GM12875 (cell line): ENCODE data around the gene WNK1.

Experiments used
- H3K4me3 ChIP-seq: one replicate; pipeline ENCODE4 v1.5.1; 2011; ENCODE audit warnings: low read depth, low read length, control low read depth
- CTCF ChIP-seq: IDR thresholded peaks from 2 replicates; pipeline ENCODE4 v1.5.1; 2011; ENCODE audit warnings: low read depth, mild to moderate bottlenecking, control low read depth, inconsistent platforms, low read length, moderate library complexity, borderline replicate concordance; ENCODE audit not compliant: insufficient read depth

The WNK1 gene

GRCh38 chr12:728781-729180 is 23.6 kb upstream of the WNK1 start:
- no peak overlapping the region for H3K4me3 ChIP-seq
- no peak for TF ChIP-seq CTCF

GRCh38 chr12:729221-729620 is 23.2 kb upstream of the WNK1 start:
- H3K4me3 ChIP-seq, result no peak overlapping the region
- no peak for TF ChIP-seq CTCF

GRCh38 chr12:730550-730949 is 21.8 kb upstream of the WNK1 start:
- no peak overlapping the region for H3K4me3 ChIP-seq
- TF ChIP-seq CTCF, result no peak

- no peak for TF ChIP-seq CTCF
- no peak overlapping the region for H3K4me3 ChIP-seq
These were observed 15.1 kb upstream of the WNK1 start for GRCh38 chr12:737122-737739.

GRCh38 chr12:738712-739111 is 13.7 kb upstream of the WNK1 start:
- no peak for TF ChIP-seq CTCF
- no peak overlapping the region for H3K4me3 ChIP-seq

- TF ChIP-seq CTCF, result no peak
These were observed 13.0 kb upstream of the WNK1 start for GRCh38 chr12:739349-739748.

GRCh38 chr12:740921-741320 is 11.5 kb upstream of the WNK1 start:
- no peak for TF ChIP-seq CTCF
- no peak overlapping the region for H3K4me3 ChIP-seq

More at GRCh38 chr12:739349-739748, 13.0 kb upstream of the WNK1 start:
- H3K4me3 ChIP-seq, result no peak overlapping the region
